Stimulated activated CD8-positive, alpha-beta memory T cell treated with anti-CD3 and anti-CD28 coated beads, Interleukin-4, amount 100 ng/mL, for 48 hours (primary cell): ENCODE results near the gene DCTN5.
"Not testable (repeated sequence)": the region's sequence is repeated elsewhere in the genome, so short reads cannot be mapped to it uniquely, and the experiment has no call there.

Experiments used
- DNase-seq: peaks from one replicate; pipeline ENCODE4 v3.0.0-alpha.2; 2020

Gene DCTN5

GRCh38 chr16:23694644-23695373 is 53.5 kb downstream of the DCTN5 start:
- DNase-seq, result no peak

GRCh38 chr16:23695756-23696155 is 54.5 kb downstream of the DCTN5 start:
- DNase-seq, result no peak

GRCh38 chr16:23699100-23699499 is 57.8 kb downstream of the DCTN5 start:
- DNase-seq, result no peak

- DNase-seq, result no peak
Measured at GRCh38 chr16:23700093-23700492, 58.8 kb downstream of the DCTN5 start.

- no peak for DNase-seq
Measured at GRCh38 chr16:23700509-23700908, 59.2 kb downstream of the DCTN5 start.

GRCh38 chr16:23701045-23701444 is 59.8 kb downstream of the DCTN5 start:
- no peak for DNase-seq

GRCh38 chr16:23702951-23703350 is 61.7 kb downstream of the DCTN5 start:
- DNase-seq, result no peak

GRCh38 chr16:23704772-23705516 is 63.7 kb downstream of the DCTN5 start:
- no peak for DNase-seq

- no peak for DNase-seq
Measured at GRCh38 chr16:23705517-23705902, 64.2 kb downstream of the DCTN5 start.

GRCh38 chr16:23706439-23706838 is 65.2 kb downstream of the DCTN5 start:
- DNase-seq, result no peak

- DNase-seq, result no peak
Measured at GRCh38 chr16:23709536-23709935, 68.3 kb downstream of the DCTN5 start.

- no peak for DNase-seq
Measured at GRCh38 chr16:23710008-23710407, 68.7 kb downstream of the DCTN5 start.

GRCh38 chr16:23710504-23710903 is 69.2 kb downstream of the DCTN5 start:
- DNase-seq, result no peak

- no peak for DNase-seq
Measured at GRCh38 chr16:23711785-23712184, 70.5 kb downstream of the DCTN5 start.

GRCh38 chr16:23712976-23713375 is 71.7 kb downstream of the DCTN5 start, which contains the start of gene ERN2:
Gene ERN2 (minus strand): TSS chr16:23713222. CDS start chr16:23713187, 35 bp downstream.
- DNase-seq, result no peak

GRCh38 chr16:23716484-23716883 is 75.2 kb downstream of the DCTN5 start:
- no peak for DNase-seq

- DNase-seq, result not testable (repeated sequence)
Measured at GRCh38 chr16:23722613-23723240, 81.5 kb downstream of the DCTN5 start.

- no peak for DNase-seq
Measured at GRCh38 chr16:23724096-23724784, 83.0 kb downstream of the DCTN5 start.

- DNase-seq, result no peak
Measured at GRCh38 chr16:23724785-23725131, 83.5 kb downstream of the DCTN5 start.

- DNase-seq, result no peak
Measured at GRCh38 chr16:23726710-23727109, 85.4 kb downstream of the DCTN5 start.
